Omental fat pad (tissue), 4 donors: ENCODE measurements around the gene ADD3. TPM values are rescaled to one million over a fixed set of nuclear protein-coding genes. Genes with fewer than 3 reads are reported as not detected.

Experiments
- ATAC-seq: fragments of 150-250 bp; one replicate; pipeline ENCODE4 v1.9.1; 2016; ENCODE audit warnings: mild to moderate bottlenecking, moderate library complexity; ENCODE audit not compliant: low FRiP score
- DNase-seq: peaks from one replicate; pipeline ENCODE4 v3.0.0-alpha.2; 2019; ENCODE audit warnings: low spot score
- total RNA-seq, 4 donors: library from RNA; depleted of rRNA; stranded (reverse); fragments of >200 nt; gene quantifications; one replicate each; pipeline ENCODE4 v1.1.0, GENCODE V29; 2016
- TF ChIP-seq, protein P1 (sequence below), 3 donors: fragments of 450-650 bp; IDR thresholded peaks; one replicate each; pipeline ENCODE4 v1.5.1; 2016 to 2017; ENCODE audit warnings: antibody characterized with exemption in 3 of 3, mild to moderate bottlenecking in 3 of 3, moderate library complexity in 2 of 3

Gene ADD3
- total RNA-seq, 4 donors from 2014 or later: 85.4 to 647 (median 252) TPM

DNA sequence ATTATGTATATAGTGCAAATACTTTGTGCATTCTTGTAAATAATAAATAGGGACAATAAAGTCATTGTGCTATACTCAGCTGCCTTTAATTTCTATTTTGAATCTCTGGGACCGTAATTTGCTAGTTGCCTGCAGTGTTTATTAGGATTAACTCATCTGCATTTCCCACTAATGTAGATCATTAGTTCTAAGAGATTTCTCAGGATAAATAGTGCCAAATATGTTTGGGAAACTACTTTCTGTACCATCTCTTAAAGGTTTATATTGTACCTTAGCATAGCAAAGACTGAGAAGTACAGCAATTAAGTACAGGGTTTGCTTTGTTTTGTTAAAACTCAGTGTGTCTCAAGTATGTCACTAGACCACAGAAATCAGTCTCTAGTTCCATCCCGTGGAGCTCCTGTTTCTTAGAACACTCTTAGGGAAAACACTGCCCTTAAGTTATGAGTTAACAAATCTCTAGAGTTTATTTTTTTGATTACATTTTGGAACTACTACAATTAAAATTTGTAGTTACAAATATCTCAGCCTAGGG lies 26.0 kb downstream of the ADD3 start:
- ATAC-seq (no peak), DNase-seq (no peak)
- TF ChIP-seq, protein P1, sequence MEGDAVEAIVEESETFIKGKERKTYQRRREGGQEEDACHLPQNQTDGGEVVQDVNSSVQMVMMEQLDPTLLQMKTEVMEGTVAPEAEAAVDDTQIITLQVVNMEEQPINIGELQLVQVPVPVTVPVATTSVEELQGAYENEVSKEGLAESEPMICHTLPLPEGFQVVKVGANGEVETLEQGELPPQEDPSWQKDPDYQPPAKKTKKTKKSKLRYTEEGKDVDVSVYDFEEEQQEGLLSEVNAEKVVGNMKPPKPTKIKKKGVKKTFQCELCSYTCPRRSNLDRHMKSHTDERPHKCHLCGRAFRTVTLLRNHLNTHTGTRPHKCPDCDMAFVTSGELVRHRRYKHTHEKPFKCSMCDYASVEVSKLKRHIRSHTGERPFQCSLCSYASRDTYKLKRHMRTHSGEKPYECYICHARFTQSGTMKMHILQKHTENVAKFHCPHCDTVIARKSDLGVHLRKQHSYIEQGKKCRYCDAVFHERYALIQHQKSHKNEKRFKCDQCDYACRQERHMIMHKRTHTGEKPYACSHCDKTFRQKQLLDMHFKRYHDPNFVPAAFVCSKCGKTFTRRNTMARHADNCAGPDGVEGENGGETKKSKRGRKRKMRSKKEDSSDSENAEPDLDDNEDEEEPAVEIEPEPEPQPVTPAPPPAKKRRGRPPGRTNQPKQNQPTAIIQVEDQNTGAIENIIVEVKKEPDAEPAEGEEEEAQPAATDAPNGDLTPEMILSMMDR (IDR thresholded peaks at IDR 0.05): no peak

DNA sequence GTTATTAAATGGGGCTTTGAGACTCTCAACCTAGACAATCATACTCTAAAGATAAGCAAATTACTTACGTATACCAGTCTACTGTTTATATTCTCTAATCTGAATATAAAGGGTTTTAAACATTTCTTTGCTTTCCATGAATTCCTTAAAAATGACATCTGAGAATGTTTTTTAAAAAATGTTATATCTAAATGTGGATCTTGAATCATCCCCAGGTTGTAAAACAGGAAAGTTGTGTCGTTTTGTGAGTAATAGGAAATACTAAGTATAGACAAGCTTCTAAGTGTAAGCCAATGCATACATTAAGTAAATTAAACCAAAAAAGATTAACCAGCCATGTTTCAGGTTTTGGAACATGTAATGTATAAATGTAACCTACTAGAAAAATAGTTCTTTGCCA lies 26.8 kb downstream of the ADD3 start:
- DNase-seq (no peak), ATAC-seq (no peak)

DNA sequence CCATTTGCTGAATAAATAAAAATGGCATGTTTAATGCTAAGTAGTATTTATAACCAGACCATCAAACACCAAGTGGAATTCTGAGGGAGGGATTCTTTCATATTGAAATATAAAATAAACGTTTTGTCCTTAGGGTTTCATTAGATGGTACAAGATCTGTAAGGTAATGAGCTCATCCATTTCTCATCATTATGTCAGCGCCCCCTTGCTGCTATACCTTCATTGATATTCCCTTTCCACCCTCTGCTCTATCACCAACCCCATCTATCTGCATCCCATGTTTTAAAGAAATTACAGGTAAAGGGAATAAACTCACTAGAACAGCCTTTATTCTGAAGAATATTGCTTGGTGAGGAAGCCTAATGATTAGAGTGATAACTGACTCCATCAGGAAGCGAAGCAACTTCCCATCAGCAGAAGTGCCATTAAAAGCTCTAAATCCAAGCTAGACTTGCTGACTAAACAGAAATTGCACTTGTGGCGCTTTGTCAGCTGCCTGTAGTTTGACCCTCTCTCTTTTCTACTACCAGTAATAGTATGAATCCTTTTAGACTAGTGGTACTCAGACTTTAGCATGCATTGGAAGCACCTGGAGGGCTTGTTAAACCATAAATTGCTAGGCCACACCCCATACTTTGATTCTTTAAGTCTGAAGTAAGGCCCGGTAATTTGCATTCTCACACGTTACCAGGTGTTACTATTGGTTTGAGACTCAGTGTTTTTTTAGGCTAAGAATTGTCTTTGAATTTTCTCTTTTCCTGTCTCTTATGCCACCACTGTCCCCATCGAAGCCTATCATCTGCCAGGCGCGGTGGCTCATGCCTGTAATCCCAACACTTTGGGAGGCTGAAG lies 27.5 kb downstream of the ADD3 start:
- no peak for DNase-seq
- ATAC-seq: no peak
- TF ChIP-seq, protein P1 (IDR thresholded peaks at IDR 0.05): no peak

More for the DNA sequence above, 26.8 kb downstream of the ADD3 start:
- TF ChIP-seq, protein P1 (IDR thresholded peaks at IDR 0.05): no peak

DNA sequence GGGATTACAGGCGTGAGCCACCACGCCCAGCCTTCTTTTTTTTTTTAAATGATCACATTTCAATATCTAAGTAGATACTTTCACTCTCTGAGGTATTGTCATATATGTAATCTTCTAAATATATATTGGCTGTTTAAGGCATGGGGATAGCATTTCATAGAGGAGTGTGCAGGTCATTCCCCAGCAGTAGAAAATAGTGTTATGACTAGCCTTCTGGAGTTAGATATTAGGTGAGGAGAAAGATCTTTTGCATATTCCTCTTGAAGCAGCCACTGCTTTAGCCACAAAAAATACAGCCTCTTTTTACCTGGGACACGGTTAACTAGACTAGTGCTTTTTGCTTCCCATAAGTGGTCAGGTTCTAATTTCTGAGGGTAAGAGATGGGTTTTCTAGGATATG lies 28.9 kb downstream of the ADD3 start:
- DNase-seq (no peak), ATAC-seq (no peak)
- TF ChIP-seq, protein P1 (IDR thresholded peaks at IDR 0.05): no peak

DNA sequence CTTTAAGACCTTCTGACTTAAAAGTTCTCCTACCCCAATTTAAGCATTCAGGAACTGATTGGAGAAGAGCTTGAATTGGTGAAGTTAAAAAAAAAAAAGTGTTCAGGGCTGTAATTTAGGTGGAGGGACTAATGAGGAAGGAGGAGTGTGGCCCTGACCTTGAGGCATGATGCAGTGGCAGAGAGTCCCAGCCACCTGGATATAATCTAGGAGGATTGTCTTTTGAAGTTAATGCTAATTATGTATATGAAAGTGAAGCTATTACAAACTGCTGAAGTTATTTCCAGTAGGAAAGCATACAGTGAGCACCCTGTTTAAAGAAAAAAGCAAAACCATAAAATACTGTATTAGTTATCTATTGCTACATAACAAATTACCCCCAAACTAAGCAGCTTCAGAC lies 31.5 kb downstream of the ADD3 start:
- ATAC-seq (no peak), DNase-seq (no peak)
- TF ChIP-seq, protein P1 (IDR thresholded peaks at IDR 0.05): no peak

DNA sequence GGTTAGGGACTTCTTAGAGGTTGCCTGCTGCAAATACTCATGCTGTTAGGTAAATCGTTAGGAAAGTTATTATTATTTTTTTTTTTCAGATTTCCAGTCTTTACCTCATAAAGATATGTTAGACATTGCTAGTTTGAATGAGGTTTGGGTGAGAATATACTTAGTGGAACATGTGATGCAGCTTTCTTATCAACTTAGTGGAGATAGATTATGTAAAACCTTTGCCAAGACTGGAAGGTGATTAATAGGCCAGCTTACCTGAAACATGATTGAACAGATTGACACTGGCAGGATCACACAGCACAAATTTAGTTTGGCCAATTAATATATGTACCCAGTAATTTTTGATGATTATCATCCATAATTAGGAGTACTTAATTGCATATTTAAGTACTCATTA lies 32.3 kb downstream of the ADD3 start:
- DNase-seq (no peak), ATAC-seq (no peak)
- TF ChIP-seq, protein P1 (IDR thresholded peaks at IDR 0.05): no peak
